Measurements from ENCODE around the gene RNF25.

GRCh38 chr2:218655751-218656150 is 16.1 kb downstream of the RNF25 start:
- no peak for TF ChIP-seq CTCF (IDR thresholded peaks at IDR 0.05; ENCODE audit: insufficient read depth, low read depth, low read length)
- TF ChIP-seq EZH2 (IDR thresholded peaks at IDR 0.05; ENCODE audit: insufficient read depth, low read length) = no peak
